Effector CD4-positive, alpha-beta T cell (primary cell): ENCODE results near the gene IRAG1. TPM values are rescaled to one million over a fixed set of nuclear protein-coding genes. Genes with fewer than 3 reads are reported as not detected.

Source experiments
- DNase-seq: peaks from one replicate; pipeline ENCODE4 v3.0.0-alpha.2; 2020
- total RNA-seq: gene quantifications from one replicate; lab custom pipeline; 2026; lab: John Stamatoyannopoulos, UW

Gene IRAG1
- not detected for total RNA-seq

- DNase-seq: no peak
Measured at GRCh38 chr11:10693509-10694081, at the start of gene IRAG1. Gene IRAG1, minus strand, starts transcription at chr11:10693755. Its CDS starts 153 bp downstream, at chr11:10693602.

- DNase-seq: no peak
Measured at GRCh38 chr11:10742460-10743208, 49.1 kb upstream of the IRAG1 start.

GRCh38 chr11:10735481-10736475 is 42.2 kb upstream of the IRAG1 start:
- DNase-seq: peak; percentile 81

- no peak for DNase-seq
Measured at GRCh38 chr11:10731064-10731680, 37.6 kb upstream of the IRAG1 start.

GRCh38 chr11:10730151-10730550 is 36.6 kb upstream of the IRAG1 start:
- no peak for DNase-seq

GRCh38 chr11:10728789-10729472 is 35.4 kb upstream of the IRAG1 start:
- no peak for DNase-seq

- DNase-seq: no peak
Measured at GRCh38 chr11:10728154-10728553, 34.6 kb upstream of the IRAG1 start.

- DNase-seq: no peak
Measured at GRCh38 chr11:10727146-10727851, 33.7 kb upstream of the IRAG1 start.

GRCh38 chr11:10725907-10726253 is 32.3 kb upstream of the IRAG1 start:
- no peak for DNase-seq

- DNase-seq: no peak
Measured at GRCh38 chr11:10725114-10725906, 31.8 kb upstream of the IRAG1 start.

- DNase-seq: no peak
Measured at GRCh38 chr11:10722307-10722706, 28.8 kb upstream of the IRAG1 start.

GRCh38 chr11:10720881-10721376 is 27.4 kb upstream of the IRAG1 start:
- no peak for DNase-seq

- no peak for DNase-seq
Measured at GRCh38 chr11:10719616-10720015, 26.1 kb upstream of the IRAG1 start.

GRCh38 chr11:10716543-10717259 is 23.1 kb upstream of the IRAG1 start:
- no peak for DNase-seq

- DNase-seq: no peak
Measured at GRCh38 chr11:10716122-10716521, 22.6 kb upstream of the IRAG1 start.

- DNase-seq: no peak
Measured at GRCh38 chr11:10715571-10715970, 22.0 kb upstream of the IRAG1 start.

GRCh38 chr11:10709299-10710086 is 15.9 kb upstream of the IRAG1 start:
- no peak for DNase-seq

- no peak for DNase-seq
Measured at GRCh38 chr11:10708131-10708530, 14.6 kb upstream of the IRAG1 start.

- no peak for DNase-seq
Measured at GRCh38 chr11:10701982-10702381, 8.4 kb upstream of the IRAG1 start.
